Cerebellar cortex (tissue), 1 donor: ENCODE data around the gene C12orf54.
"Not testable (repeated sequence)": the region's sequence is repeated elsewhere in the genome, so short reads cannot be mapped to it uniquely, and the experiment has no call there.

Experiments used
- DNase-seq: peaks from one replicate; pipeline ENCODE4 v3.0.0-alpha.2; 2015; ENCODE audit warnings: low spot score

Gene C12orf54

GRCh38 chr12:48482198-48482597, at the start of gene C12orf54:
Gene C12orf54, plus strand, starts transcription at chr12:48482498. Its CDS starts 799 bp downstream, at chr12:48483297.
- no peak for DNase-seq

DNA sequence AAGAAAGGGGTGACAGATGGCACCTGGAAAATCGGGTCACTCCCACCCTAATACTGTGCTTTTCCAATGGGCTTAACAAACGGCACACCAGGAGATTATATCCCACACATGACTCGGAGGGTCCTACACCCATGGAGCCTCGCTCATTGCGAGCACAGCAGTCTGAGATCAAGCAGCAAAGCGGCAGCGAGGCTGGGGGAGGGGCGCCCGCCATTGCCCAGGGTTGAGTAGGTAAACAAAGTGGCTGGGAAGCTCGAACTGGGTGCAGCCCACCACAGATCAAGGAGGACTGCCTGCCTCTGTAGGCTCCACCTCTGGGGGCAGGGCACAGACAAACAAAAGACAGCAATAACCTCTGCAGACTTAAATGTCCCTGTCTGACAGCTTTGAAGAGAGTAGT, 48.3 kb upstream of the C12orf54 start:
- not testable (repeated sequence) for DNase-seq

DNA sequence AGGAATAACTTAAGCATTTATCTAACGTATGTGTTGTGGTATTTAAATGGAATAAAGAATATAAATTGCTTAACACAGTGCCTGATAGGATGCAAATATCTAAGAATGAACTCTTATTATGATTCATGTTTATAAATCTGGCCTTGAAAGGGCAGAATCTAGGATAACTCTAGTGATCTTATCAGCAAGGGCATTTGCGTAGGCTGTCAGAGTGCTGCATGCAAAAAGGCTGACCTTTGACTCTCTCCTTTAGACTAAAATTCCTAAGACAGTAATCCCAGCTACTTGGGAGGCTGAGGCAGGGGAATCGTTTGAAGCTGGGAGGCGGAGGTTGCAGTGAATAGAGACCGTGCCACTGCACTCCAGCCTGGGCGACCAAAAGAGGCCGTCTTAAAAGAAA, 41.2 kb upstream of the C12orf54 start:
- DNase-seq: no peak

- peak; percentile 1 for DNase-seq
These were observed 40.0 kb upstream of the C12orf54 start for GRCh38 chr12:48442179-48442847.

- DNase-seq: no peak
These were observed 36.8 kb upstream of the C12orf54 start for GRCh38 chr12:48445538-48445937.

DNA sequence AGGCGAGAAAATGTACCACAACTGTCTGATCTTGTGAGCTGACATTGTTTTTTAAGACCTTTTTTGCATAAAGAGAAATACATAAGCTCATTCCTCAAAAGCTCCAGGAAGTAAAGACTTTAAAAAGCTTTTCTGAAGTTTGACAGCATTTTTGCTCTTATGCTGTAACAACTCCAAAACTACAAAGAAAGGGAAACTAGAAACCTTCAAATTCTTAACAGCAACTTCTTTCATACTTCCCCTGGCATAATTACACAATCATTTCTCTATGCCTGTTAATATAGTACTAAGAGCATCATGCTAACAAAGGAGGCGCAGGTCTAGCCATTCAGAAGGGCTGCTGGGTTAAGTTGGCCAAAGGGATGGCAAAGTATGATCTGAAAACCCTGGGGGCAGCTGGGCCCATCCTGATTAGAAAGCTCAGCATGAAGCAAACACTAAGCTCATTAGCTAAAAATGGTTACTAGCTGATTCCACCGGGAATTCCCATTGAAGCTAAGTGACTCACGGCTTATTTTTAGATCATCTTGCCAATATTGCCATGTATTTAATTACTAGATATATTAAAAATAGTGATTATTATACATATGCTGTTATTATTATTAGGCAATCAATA, 36.0 kb upstream of the C12orf54 start:
- DNase-seq: no peak

GRCh38 chr12:48447755-48448154, 34.5 kb upstream of the C12orf54 start:
- DNase-seq: no peak

DNA sequence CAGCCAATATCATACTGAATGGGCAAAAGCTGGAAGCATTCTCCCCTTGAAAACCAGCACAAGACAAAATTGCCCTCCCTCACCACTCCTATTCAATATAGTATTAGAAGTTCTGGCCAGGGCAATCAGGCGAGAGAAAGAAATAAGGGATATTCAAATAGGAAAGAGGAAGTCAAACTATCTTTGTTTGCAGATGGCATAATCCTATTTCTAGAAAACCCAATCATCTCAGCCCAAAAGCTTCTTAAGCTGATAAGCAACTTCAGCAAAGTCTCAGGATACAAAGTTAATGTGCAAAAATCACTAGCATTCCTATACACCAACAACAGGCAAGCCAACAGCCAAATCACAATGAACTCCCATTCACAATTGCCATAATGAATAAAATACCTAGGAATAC, 30.9 kb upstream of the C12orf54 start:
- DNase-seq: no peak

- DNase-seq: not testable (repeated sequence)
These were observed 29.3 kb upstream of the C12orf54 start for GRCh38 chr12:48452961-48453360.

DNA sequence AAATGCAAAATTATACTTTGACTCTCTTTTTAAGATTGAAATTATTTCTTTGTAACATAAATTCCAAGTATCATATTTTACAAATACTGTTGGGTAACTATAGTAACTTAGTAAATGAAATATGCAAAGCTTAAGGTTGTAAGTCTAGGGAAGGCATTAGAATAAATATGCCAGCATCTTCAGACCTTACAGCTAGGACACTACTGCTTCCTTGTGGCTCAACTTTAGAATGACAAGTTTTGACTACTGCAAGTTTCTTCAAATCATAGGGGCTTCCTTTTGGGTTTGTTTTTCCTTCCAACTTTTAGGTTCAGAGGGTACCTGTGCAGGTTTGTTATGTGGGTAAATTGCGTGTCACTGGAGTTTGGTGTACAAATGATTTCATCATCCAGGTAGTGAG, 27.6 kb upstream of the C12orf54 start:
- peak; percentile 37 for DNase-seq

DNA sequence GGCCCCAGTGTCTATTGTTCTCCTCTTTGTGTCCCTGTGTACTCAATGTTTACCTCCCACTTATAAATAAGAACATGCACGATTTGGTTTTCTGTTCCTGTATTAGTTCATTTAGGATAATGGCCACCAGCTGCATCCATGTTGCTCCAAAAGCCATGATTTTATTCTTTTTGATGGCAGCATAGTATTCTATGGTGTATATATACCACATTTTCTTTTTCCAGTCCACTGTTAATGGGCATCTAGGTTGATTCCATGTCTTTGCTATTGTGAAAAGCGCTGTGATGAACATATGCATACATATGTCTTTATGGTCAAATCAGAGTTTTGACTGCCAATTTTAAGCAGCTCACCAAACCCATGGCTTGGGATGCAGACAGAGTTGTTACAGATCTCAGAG, 27.2 kb upstream of the C12orf54 start:
- DNase-seq: no peak

- no peak for DNase-seq
These were observed 23.0 kb upstream of the C12orf54 start for GRCh38 chr12:48459259-48459658.

DNA sequence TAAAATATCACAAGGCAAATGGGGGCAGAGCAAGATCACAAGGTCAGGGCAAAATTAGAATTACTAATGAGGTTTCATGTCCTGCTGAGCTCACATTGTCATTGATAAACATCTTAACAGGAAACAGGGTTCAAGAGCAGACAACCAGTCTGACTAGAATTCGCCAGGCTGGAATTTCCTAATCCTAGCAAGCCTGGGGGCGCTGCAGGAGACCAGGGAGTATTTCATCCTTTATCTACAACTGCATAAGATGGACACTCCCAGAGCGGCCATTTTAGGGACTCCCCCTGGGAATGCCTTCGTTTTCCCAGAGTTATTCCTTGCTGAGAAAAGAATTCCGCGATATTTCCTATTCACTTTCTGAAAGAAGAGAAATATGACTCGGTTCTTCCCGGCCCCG, 13.3 kb upstream of the C12orf54 start:
- not testable (repeated sequence) for DNase-seq

GRCh38 chr12:48472259-48472658, 10.0 kb upstream of the C12orf54 start, which contains the start of gene ANP32D:
Gene ANP32D, plus strand, starts transcription at chr12:48472559. Its CDS starts 106 bp downstream, at chr12:48472665.
- DNase-seq: no peak

GRCh38 chr12:48473061-48473460, 9.2 kb upstream of the C12orf54 start:
- DNase-seq: no peak

GRCh38 chr12:48474497-48474896, 7.8 kb upstream of the C12orf54 start:
- not testable (repeated sequence) for DNase-seq

DNA sequence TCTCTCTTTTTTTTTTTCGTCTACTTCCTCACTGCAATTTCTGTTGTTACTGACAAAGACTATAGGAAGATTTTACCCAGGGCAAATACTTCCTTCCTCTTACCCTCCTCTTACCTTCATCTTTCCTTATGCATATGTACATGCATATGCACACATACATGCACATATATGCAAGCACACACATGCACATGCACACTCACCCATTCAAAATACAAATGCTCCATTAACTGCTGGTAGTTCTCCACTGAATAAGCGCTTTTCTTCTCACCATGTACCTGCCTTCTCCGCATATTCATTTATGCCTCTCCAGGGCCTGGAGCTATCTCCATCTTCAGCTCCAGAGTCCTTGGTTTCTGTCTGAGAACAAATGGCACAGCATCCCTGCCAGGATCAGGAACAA, 632 bp downstream of the C12orf54 start:
- DNase-seq: no peak

DNA sequence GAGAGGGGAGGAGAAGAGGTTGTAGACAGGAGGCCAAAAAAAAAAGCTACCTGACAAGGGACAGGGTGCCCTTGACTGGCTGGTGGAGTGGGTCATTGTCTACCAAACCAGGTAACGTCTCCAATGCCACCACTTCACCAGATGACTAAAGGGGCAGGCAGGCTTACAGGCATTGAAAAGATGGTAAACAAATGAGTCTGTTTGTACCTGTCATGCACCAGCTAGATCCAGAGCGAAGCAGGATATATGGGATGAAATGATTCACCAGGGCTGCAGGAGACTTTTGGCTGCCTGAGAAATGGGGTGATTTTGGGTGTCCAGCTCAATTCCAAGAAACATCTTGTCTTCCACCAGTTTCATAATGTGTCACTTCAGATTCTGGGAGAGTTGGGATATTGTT, 4.0 kb downstream of the C12orf54 start:
- DNase-seq: no peak

- no peak for DNase-seq
These were observed 4.4 kb downstream of the C12orf54 start for GRCh38 chr12:48486679-48487078.

DNA sequence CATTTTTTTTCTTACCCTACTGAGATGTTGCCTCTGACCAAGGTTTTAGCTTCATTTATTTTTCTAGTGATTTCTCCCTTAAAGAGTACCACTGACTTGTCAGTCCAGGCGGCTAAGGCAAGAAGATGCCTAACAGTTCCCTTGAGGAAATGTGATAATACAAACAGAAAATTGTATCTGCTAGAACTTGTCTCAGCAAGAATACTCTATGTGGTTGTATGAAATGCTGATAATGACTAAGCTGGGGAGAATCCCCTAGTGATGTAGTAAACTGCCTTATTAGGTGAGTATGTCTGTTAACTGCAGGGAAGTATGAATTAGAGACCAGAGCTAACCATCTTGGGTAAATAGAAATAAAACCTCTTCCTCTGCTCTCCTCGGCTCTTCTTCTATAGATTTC, 6.7 kb downstream of the C12orf54 start:
- no peak for DNase-seq

DNA sequence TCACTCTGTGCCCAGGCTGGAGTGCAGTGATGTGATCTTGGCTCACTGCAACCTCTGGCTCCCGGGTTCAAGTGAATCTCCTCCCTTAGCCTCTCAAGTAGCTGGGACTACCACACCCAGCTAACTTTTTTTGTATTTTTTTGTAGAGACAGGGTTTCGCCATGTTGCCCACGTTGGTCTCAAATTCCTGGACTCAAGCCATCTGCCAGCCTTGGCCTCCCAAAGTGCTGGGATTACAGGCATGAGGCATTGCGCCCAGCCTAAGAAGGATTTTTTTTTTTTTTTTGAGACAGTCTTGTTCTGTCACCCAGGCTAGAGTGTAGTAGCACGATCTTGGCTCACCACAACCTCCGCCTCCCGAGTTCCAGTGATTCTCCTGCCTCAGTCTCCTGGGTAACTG, 7.2 kb downstream of the C12orf54 start:
- not testable (repeated sequence) for DNase-seq

DNA sequence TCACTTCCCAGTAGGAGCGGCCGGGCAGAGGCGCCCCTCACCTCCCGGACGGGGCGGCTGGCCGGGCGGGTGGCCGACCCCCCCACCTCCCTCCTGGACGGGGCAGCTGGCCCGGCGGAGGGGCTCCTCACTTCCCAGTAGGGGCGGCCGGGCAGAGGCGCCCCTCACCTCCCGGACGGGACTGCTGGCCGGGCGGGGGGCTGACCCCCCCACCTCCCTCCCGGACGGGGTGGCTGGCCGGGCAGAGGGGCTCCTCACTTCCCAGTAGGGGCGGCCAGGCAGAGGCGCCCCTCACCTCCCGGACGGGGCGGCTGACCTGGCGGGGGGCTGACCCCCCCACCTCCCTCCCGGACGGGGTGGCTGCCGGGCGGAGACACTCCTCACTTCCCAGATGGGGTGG, 18.0 kb downstream of the C12orf54 start:
- DNase-seq: not testable (repeated sequence)

DNA sequence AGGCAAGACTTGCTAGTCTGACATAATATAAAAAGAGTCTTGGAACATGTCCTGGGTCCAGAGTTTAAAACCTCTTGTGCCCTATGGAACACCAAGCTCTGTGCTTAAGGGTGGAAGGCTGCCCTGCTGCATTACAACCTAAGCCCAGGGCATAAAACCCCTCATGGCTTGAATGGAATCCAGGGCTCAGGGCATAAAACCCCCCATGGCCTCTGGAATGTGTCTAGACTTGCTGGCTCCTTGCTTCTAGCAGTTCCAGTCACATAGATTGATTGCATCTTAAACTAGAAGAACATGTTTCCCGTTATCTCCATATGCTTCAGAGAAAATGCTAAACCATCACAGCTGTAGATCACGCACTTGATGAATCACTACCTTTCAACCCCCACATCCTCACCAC, 24.5 kb downstream of the C12orf54 start:
- DNase-seq: not testable (repeated sequence)

DNA sequence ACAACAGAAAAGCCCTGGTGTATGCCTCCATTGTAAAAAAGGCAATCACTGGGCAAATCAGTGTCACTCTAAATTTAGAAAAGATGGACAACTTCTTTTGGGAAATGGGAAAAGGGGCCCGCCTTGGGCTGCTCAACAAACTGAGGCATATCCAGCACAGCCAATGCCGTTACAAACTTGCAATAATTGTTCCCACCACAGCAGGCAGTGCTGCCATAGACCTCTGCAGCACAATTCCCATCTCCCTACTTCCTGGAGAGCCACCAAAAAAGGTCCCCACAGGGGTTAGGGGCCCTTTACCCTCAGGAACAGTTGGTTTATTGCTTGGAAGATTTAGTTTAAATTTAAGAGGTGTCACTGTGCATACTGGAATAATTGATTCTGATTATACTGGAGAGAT, 26.7 kb downstream of the C12orf54 start:
- no peak for DNase-seq
